Activated CD4-positive, alpha-beta T cell treated with anti-CD3 and anti-CD28 coated beads, Interleukin-2, amount 10 ng/mL, durations not matched to agents 7 days and 5 days (primary cell): Measurements from ENCODE around the gene NFATC2. TPM values are rescaled to one million over a fixed set of nuclear protein-coding genes. Genes with fewer than 3 reads are reported as not detected.

ENCODE experiments used
- CTCF ChIA-PET: fragments of 350-600 bp; sonication (Branson Sonifier 250); formaldehyde crosslinking; loops from one replicate; lab custom pipeline; 2021; ENCODE audit warnings: antibody characterized with exemption; lab: Charles Lee
- POLR2A ChIA-PET: fragments of 350-600 bp; sonication (Branson Sonifier 250); formaldehyde crosslinking; loops from one replicate; lab custom pipeline; 2021; ENCODE audit warnings: antibody characterized with exemption; lab: Charles Lee
- DNase-seq: peaks from one replicate; pipeline ENCODE4 v3.0.0-alpha.2; 2020
- H3K27ac Mint-ChIP-seq: one replicate; pipeline ENCODE4 v1.8.0; 2021; ENCODE audit warnings: mild to moderate bottlenecking, moderate library complexity, mixed read lengths
- H3K27me3 Mint-ChIP-seq: one replicate; pipeline ENCODE4 v1.8.0; 2021; ENCODE audit warnings: mixed read lengths
- H3K36me3 Mint-ChIP-seq: one replicate; pipeline ENCODE4 v1.8.0; 2021; ENCODE audit warnings: low read depth, mixed read lengths
- H3K4me1 Mint-ChIP-seq: one replicate; pipeline ENCODE4 v1.8.0; 2021; ENCODE audit warnings: mixed read lengths
- H3K4me3 Mint-ChIP-seq: one replicate; pipeline ENCODE4 v1.8.0; 2021; ENCODE audit warnings: mild to moderate bottlenecking, moderate library complexity, mixed read lengths
- H3K9me3 Mint-ChIP-seq: one replicate; pipeline ENCODE4 v1.8.0; 2021; ENCODE audit warnings: mixed read lengths
- total RNA-seq, 2 experiments: library from RNA; stranded (reverse); gene quantifications; one replicate each; pipeline ENCODE4 v1.2.3, GENCODE V29; 2021

Gene NFATC2
- total RNA-seq, 2 experiments from 2014 or later: 62.0 to 68.8 TPM

- Mint-ChIP-seq H3K27ac (no peak overlapping the region), H3K36me3 (peaks cover 18% of the 10 kb centered on the region), H3K4me3 (no peak overlapping the region), H3K4me1 (peaks cover 22% of the 10 kb centered on the region), H3K27me3 (no peaks in the 10 kb centered on the region), H3K9me3 (no peaks in the 10 kb centered on the region)
- DNase-seq: no peak
- CTCF ChIA-PET: interaction anchor here (1.9 to 2.2 kb wide), 2 partner anchors 14 to 214 kb away, joined by 6 to 8 read pairs; no protein-coding TSS in a partner anchor
- POLR2A ChIA-PET: no interaction called here
Observed at GRCh38 chr20:51380401-51381385, 161.8 kb downstream of the NFATC2 start.

GRCh38 chr20:51379601-51380341, 162.7 kb downstream of the NFATC2 start:
- ChIA-PET POLR2A (no interaction called here), CTCF (interaction anchor here (1.3 to 2.2 kb wide), 3 partner anchors 13 to 231 kb away, joined by 3 to 8 read pairs (median 3); no protein-coding TSS in a partner anchor)
- H3K27me3 Mint-ChIP-seq: no peaks in the 10 kb centered on the region
- no peak overlapping the region for H3K27ac Mint-ChIP-seq
- no peak overlapping the region for H3K4me3 Mint-ChIP-seq
- DNase-seq: no peak
- peaks cover 13% of the 10 kb centered on the region for H3K36me3 Mint-ChIP-seq
- H3K9me3 Mint-ChIP-seq: no peaks in the 10 kb centered on the region
- H3K4me1 Mint-ChIP-seq: peaks cover 14% of the 10 kb centered on the region

- Mint-ChIP-seq H3K27ac (peak overlapping the region; percentile 75), H3K9me3 (no peaks in the 10 kb centered on the region), H3K4me3 (no peak overlapping the region), H3K27me3 (no peaks in the 10 kb centered on the region), H3K36me3 (peaks cover 5% of the 10 kb centered on the region), H3K4me1 (peaks cover 14% of the 10 kb centered on the region)
- POLR2A ChIA-PET: no interaction called here
- CTCF ChIA-PET: interaction anchor here (1.3 to 2.2 kb wide), 3 partner anchors 11 to 233 kb away, joined by 3 to 8 read pairs (median 3); no protein-coding TSS in a partner anchor
- DNase-seq: peak; percentile 29
Observed at GRCh38 chr20:51378171-51378928, 164.2 kb downstream of the NFATC2 start.

GRCh38 chr20:51377132-51377531, 165.4 kb downstream of the NFATC2 start:
- POLR2A ChIA-PET: no interaction called here
- H3K4me3 Mint-ChIP-seq: no peak overlapping the region
- CTCF ChIA-PET: no interaction called here
- no peak for DNase-seq
- peaks cover 5% of the 10 kb centered on the region for H3K36me3 Mint-ChIP-seq
- H3K27ac Mint-ChIP-seq: no peak overlapping the region
- no peaks in the 10 kb centered on the region for H3K27me3 Mint-ChIP-seq
- H3K9me3 Mint-ChIP-seq: no peaks in the 10 kb centered on the region
- H3K4me1 Mint-ChIP-seq: peaks cover 17% of the 10 kb centered on the region

GRCh38 chr20:51376111-51376510, 166.4 kb downstream of the NFATC2 start:
- peaks cover 17% of the 10 kb centered on the region for H3K4me1 Mint-ChIP-seq
- H3K4me3 Mint-ChIP-seq: no peak overlapping the region
- ChIA-PET POLR2A (no interaction called here), CTCF (no interaction called here)
- H3K27ac Mint-ChIP-seq: peak overlapping the region; percentile 63
- no peaks in the 10 kb centered on the region for H3K9me3 Mint-ChIP-seq
- H3K36me3 Mint-ChIP-seq: peaks cover 5% of the 10 kb centered on the region
- no peak for DNase-seq
- H3K27me3 Mint-ChIP-seq: no peaks in the 10 kb centered on the region

- Mint-ChIP-seq H3K4me1 (peaks cover 17% of the 10 kb centered on the region), H3K27ac (no peak overlapping the region), H3K4me3 (no peak overlapping the region), H3K9me3 (no peaks in the 10 kb centered on the region), H3K36me3 (peaks cover 5% of the 10 kb centered on the region), H3K27me3 (no peaks in the 10 kb centered on the region)
- CTCF ChIA-PET: interaction anchor here (0.6 kb wide), 1 partner anchor 391 kb away, joined by 4 read pairs; no protein-coding TSS in a partner anchor
- DNase-seq: no peak
- POLR2A ChIA-PET: no interaction called here
Observed at GRCh38 chr20:51375561-51375960, 167.0 kb downstream of the NFATC2 start.

- POLR2A ChIA-PET: no interaction called here
- Mint-ChIP-seq H3K4me3 (no peak overlapping the region), H3K4me1 (peaks cover 17% of the 10 kb centered on the region), H3K36me3 (peaks cover 5% of the 10 kb centered on the region), H3K9me3 (no peaks in the 10 kb centered on the region), H3K27me3 (no peaks in the 10 kb centered on the region), H3K27ac (no peak overlapping the region)
- DNase-seq: no peak
- CTCF ChIA-PET: interaction anchor here (0.6 kb wide), 1 partner anchor 390 kb away, joined by 4 read pairs; no protein-coding TSS in a partner anchor
Observed at GRCh38 chr20:51374961-51375360, 167.6 kb downstream of the NFATC2 start.

GRCh38 chr20:51374456-51374830, 168.1 kb downstream of the NFATC2 start:
- Mint-ChIP-seq H3K9me3 (no peaks in the 10 kb centered on the region), H3K4me1 (peaks cover 17% of the 10 kb centered on the region), H3K27ac (no peak overlapping the region), H3K27me3 (no peaks in the 10 kb centered on the region), H3K4me3 (no peak overlapping the region), H3K36me3 (peaks cover 5% of the 10 kb centered on the region)
- ChIA-PET CTCF (interaction anchor here (2.6 kb wide), 1 partner anchor 221 kb away, joined by 6 read pairs; no protein-coding TSS in a partner anchor), POLR2A (no interaction called here)
- DNase-seq: no peak

GRCh38 chr20:51373713-51374455, 168.6 kb downstream of the NFATC2 start:
- Mint-ChIP-seq H3K27ac (no peak overlapping the region), H3K4me1 (peaks cover 18% of the 10 kb centered on the region), H3K36me3 (peaks cover 5% of the 10 kb centered on the region), H3K4me3 (no peak overlapping the region), H3K9me3 (no peaks in the 10 kb centered on the region), H3K27me3 (no peaks in the 10 kb centered on the region)
- ChIA-PET CTCF (interaction anchor here (1.1 to 2.6 kb wide), 3 partner anchors 221 to 252 kb away, joined by 3 to 6 read pairs (median 4); no protein-coding TSS in a partner anchor), POLR2A (no interaction called here)
- DNase-seq: no peak

- H3K9me3 Mint-ChIP-seq: no peaks in the 10 kb centered on the region
- H3K36me3 Mint-ChIP-seq: peaks cover 4% of the 10 kb centered on the region
- POLR2A ChIA-PET: no interaction called here
- CTCF ChIA-PET: interaction anchor here (0.6 to 2.6 kb wide), 10 partner anchors 17 to 608 kb away, joined by 3 to 6 read pairs (median 4); no protein-coding TSS in a partner anchor
- H3K4me1 Mint-ChIP-seq: peaks cover 18% of the 10 kb centered on the region
- H3K27me3 Mint-ChIP-seq: no peaks in the 10 kb centered on the region
- no peak overlapping the region for H3K27ac Mint-ChIP-seq
- DNase-seq: no peak
- H3K4me3 Mint-ChIP-seq: no peak overlapping the region
Observed at GRCh38 chr20:51372966-51373365, 169.6 kb downstream of the NFATC2 start.

GRCh38 chr20:51372176-51372803, 170.2 kb downstream of the NFATC2 start:
- H3K27ac Mint-ChIP-seq: no peak overlapping the region
- H3K9me3 Mint-ChIP-seq: no peaks in the 10 kb centered on the region
- no peak overlapping the region for H3K4me3 Mint-ChIP-seq
- DNase-seq: peak; percentile 57
- no peaks in the 10 kb centered on the region for H3K27me3 Mint-ChIP-seq
- ChIA-PET POLR2A (no interaction called here), CTCF (interaction anchor here (0.6 to 2.6 kb wide), 11 partner anchors 16 to 1366 kb away, joined by 3 to 6 read pairs (median 4); no protein-coding TSS in a partner anchor)
- peaks cover 18% of the 10 kb centered on the region for H3K4me1 Mint-ChIP-seq
- peaks cover 3% of the 10 kb centered on the region for H3K36me3 Mint-ChIP-seq
